ENCODE data around the gene CRYGN. TPM values are rescaled to one million over a fixed set of nuclear protein-coding genes. Genes with fewer than 3 reads are reported as not detected.

Gene CRYGN
- total and polyA plus RNA-seq, 2 experiments from 2014 or later, result 0.24 TPM; not detected in 1

GRCh38 chr7:151461942-151462230 is 21.9 kb upstream of the CRYGN start:
- Histone ChIP-seq H2AFZ (no peak overlapping the region), H3K27ac (peak overlapping the region; percentile 97), H3K4me2 (no peak overlapping the region), H3K79me2 (no peaks in the 10 kb centered on the region), H4K20me1 (ENCODE audit: insufficient read depth, poor library complexity, severe bottlenecking) (no peaks in the 10 kb centered on the region), H3K36me3 (replicated peaks; ENCODE audit: insufficient read depth, low read depth) (no peaks in the 10 kb centered on the region), H3K4me3 (no peak overlapping the region), H3K9me2 (replicated peaks; ENCODE audit: insufficient read depth) (no peaks in the 10 kb centered on the region), H3K27me3 (no peaks in the 10 kb centered on the region), H3K9me3 (ENCODE audit: low read depth) (no peaks in the 10 kb centered on the region), H3K4me1 (ENCODE audit: insufficient read depth) (peaks cover 20% of the 10 kb centered on the region)
- 84% methylated on average over 4 of the region's 4 CpGs for WGBS (ENCODE audit: low lambda C conversion rate, missing lambda C conversion rate)
- TF ChIP-seq CTCF (IDR thresholded peaks at IDR 0.05; ENCODE audit: poor library complexity), result no peak
- no peak for TF ChIP-seq EZH2 (IDR thresholded peaks at IDR 0.05; ENCODE audit: borderline replicate concordance)
- TF ChIP-seq EZH2phosphoT487 (IDR thresholded peaks at IDR 0.05; ENCODE audit: low read depth, severe bottlenecking, unreplicated experiment), result no peak
- DNase-seq (ENCODE audit: low spot score), result no peak

- no peak for TF ChIP-seq CTCF (IDR thresholded peaks at IDR 0.05; ENCODE audit: poor library complexity)
- TF ChIP-seq EZH2 (IDR thresholded peaks at IDR 0.05; ENCODE audit: borderline replicate concordance), result no peak
- TF ChIP-seq EZH2phosphoT487 (IDR thresholded peaks at IDR 0.05; ENCODE audit: low read depth, severe bottlenecking, unreplicated experiment), result no peak
- Histone ChIP-seq H3K27ac (peak overlapping the region; percentile 97), H3K79me2 (no peaks in the 10 kb centered on the region), H3K4me2 (peak overlapping the region; percentile 62), H3K4me3 (no peak overlapping the region), H3K27me3 (no peaks in the 10 kb centered on the region), H3K36me3 (replicated peaks; ENCODE audit: insufficient read depth, low read depth) (no peaks in the 10 kb centered on the region), H3K4me1 (ENCODE audit: insufficient read depth) (peaks cover 20% of the 10 kb centered on the region), H2AFZ (no peak overlapping the region), H4K20me1 (ENCODE audit: insufficient read depth, poor library complexity, severe bottlenecking) (no peaks in the 10 kb centered on the region), H3K9me3 (ENCODE audit: low read depth) (no peaks in the 10 kb centered on the region), H3K9me2 (replicated peaks; ENCODE audit: insufficient read depth) (no peaks in the 10 kb centered on the region)
- WGBS (ENCODE audit: low lambda C conversion rate, missing lambda C conversion rate), result 88% methylated on average over 6 of the region's 6 CpGs
- no peak for DNase-seq (ENCODE audit: low spot score)
Measured at GRCh38 chr7:151461096-151461941, 21.4 kb upstream of the CRYGN start.

- Histone ChIP-seq H3K9me3 (ENCODE audit: low read depth) (no peaks in the 10 kb centered on the region), H3K79me2 (no peaks in the 10 kb centered on the region), H4K20me1 (ENCODE audit: insufficient read depth, poor library complexity, severe bottlenecking) (no peaks in the 10 kb centered on the region), H3K27me3 (no peaks in the 10 kb centered on the region), H3K4me3 (no peak overlapping the region), H2AFZ (no peak overlapping the region), H3K4me2 (peak overlapping the region; percentile 62), H3K27ac (peak overlapping the region; percentile 97), H3K36me3 (replicated peaks; ENCODE audit: insufficient read depth, low read depth) (no peaks in the 10 kb centered on the region), H3K9me2 (replicated peaks; ENCODE audit: insufficient read depth) (no peaks in the 10 kb centered on the region), H3K4me1 (ENCODE audit: insufficient read depth) (peaks cover 20% of the 10 kb centered on the region)
- TF ChIP-seq EZH2 (IDR thresholded peaks at IDR 0.05; ENCODE audit: borderline replicate concordance), result no peak
- TF ChIP-seq CTCF (IDR thresholded peaks at IDR 0.05; ENCODE audit: poor library complexity), result no peak
- no peak for TF ChIP-seq EZH2phosphoT487 (IDR thresholded peaks at IDR 0.05; ENCODE audit: low read depth, severe bottlenecking, unreplicated experiment)
- peak; percentile 41 for DNase-seq (ENCODE audit: low spot score)
- 80% methylated on average over 10 of the region's 10 CpGs for WGBS (ENCODE audit: low lambda C conversion rate, missing lambda C conversion rate)
Measured at GRCh38 chr7:151460474-151460855, 20.5 kb upstream of the CRYGN start.

All from hepatocyte (in vitro differentiated cells).